Posterior vena cava (tissue), 2 donors: ENCODE results near the gene ABCC4. TPM values are rescaled to one million over a fixed set of nuclear protein-coding genes. Genes with fewer than 3 reads are reported as not detected.

ENCODE experiments used
- DNase-seq: peaks from one replicate; pipeline ENCODE4 v3.0.0-alpha.2; 2020; ENCODE audit warnings: low spot score
- intact Hi-C, 2 donors: fragments of 100-400 bp; cut with DNase I; formaldehyde crosslinking; loops; one replicate each; pipeline versions ENCODE4 v1.14.1 to v1.14.2; 2022 to 2023
- total RNA-seq, 2 donors: library from RNA; stranded (reverse); fragmentation: NEBNext Ultra II Directional; extraction: Animal tissue kit (Norgen Biotek cat#: 25700); gene quantifications; one replicate each; pipeline ENCODE4 v1.2.1, GENCODE V29; 2021
- donor health status: DM: yes; HTN: yes; CAD: no.
- donor health status: DM: yes; HTN: yes; CAD: no.

The ABCC4 gene
- total RNA-seq, 2 donors from 2014 or later: 10.5 to 16.2 TPM

- no peak for DNase-seq
- intact Hi-C loops: no loop called here
Measured at GRCh38 chr13:95239283-95239682, 62.0 kb downstream of the ABCC4 start.

DNA sequence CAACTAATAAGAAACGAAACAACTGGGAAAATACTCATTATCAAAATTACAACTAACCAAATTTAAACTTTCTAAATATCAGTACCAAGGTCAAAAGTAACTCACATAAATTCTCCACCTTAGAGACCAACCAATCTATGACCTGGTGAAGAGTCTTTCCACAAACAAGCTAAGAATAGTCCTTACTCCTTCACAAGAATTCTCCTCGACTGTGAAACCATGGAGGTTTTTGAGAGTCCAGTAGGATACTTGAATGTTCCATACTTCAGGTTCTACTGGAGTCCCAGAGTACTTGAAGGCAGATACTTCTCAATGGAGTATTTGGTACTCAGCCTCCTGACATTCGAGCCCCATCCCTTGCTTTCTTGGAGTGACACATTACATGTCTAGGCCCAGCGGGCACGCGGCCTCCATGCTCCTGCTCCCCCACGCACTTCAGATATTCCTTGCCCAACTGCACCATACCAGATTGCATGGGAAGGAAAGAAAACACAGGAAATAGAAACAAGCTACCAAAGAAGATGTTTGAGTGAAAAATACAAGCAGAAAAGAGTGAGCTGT, 63.9 kb downstream of the ABCC4 start:
- no peak for DNase-seq
- intact Hi-C loops: no loop called here

DNA sequence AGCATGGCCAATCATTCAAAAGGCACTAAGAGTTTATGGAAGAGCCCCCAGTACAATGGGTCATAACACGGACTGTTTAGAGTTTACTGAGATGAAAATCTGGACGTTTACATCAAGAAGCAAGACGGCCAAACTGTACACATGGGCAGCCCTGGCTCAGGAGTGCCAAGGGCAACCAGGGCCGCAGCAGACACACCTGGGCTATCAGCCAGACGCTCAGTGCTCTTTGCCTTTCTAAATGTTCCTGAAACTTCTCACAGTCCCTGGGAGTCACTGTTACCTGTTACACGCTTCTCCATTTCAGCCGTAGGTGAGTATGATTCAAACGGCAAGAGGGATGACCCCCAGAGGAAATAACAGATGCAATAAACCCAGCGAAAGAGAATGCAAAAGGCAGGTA, 64.5 kb downstream of the ABCC4 start:
- DNase-seq: no peak
- intact Hi-C loops: no loop called here

DNA sequence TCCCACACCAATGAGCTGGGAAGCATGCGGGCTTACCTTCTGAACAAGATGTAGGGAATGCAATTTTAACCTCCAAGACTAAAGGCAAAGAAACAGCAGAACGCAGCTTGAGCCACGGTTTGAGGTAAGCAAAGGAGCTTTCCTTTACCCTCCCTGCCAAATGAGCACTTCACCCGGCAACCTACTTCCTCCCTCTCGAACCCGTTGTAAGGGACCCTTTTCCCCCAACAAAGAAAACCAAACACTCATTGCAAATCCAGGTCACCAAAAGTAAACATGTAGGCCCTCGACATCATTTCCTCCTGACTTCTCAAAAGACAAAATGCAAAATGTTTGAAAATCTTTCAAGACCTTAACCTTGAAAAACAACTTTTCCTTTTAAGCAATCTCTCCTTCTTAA, 65.3 kb downstream of the ABCC4 start:
- intact Hi-C loops: no loop called here
- DNase-seq: no peak

DNA sequence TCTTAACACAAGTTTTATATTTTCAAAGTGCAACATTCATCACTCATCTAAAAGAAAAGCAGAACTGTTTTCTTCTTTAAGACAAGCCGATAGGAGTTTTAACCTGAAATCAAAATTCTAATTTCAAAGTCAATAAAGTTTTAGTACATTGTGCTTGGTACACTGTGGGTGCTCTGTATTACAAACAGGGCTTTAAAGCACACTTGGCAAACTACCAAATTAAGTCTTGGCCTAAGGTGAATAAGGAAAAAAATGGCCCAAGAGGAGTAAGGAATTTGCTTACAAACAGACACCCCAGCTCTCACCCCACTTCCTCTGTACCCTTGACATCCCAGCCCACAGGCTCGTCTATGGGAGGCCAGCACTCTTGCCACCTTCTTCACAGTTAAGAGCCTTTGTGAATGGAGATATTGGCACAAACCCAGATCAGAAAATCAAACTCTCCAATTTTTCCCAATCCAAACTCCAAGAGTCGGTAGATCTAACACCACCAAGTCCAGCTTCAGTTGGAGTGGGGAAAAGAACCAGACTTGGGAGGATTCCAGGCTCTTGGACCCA, 66.0 kb downstream of the ABCC4 start:
- no peak for DNase-seq
- intact Hi-C loops: no loop called here

DNA sequence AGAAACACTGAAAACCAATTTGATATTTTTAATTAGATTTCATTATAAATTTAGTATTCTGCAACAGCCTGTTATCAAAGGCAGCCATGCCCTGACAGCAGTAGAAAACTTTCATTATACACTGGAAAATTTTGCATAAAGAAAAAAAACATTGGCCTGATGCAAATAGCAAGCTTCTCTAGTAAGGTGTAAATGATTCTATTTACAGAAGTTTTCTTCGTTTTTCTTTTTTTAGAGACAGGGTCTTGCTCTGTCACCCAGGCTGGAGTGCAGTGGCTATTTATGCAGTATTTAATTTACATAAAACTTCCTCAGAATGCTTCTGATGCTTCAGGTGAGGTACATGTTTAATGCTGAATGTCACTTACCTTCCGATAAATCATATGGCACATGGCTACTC, 67.0 kb downstream of the ABCC4 start:
- DNase-seq: no peak
- intact Hi-C loops: no loop called here

DNA sequence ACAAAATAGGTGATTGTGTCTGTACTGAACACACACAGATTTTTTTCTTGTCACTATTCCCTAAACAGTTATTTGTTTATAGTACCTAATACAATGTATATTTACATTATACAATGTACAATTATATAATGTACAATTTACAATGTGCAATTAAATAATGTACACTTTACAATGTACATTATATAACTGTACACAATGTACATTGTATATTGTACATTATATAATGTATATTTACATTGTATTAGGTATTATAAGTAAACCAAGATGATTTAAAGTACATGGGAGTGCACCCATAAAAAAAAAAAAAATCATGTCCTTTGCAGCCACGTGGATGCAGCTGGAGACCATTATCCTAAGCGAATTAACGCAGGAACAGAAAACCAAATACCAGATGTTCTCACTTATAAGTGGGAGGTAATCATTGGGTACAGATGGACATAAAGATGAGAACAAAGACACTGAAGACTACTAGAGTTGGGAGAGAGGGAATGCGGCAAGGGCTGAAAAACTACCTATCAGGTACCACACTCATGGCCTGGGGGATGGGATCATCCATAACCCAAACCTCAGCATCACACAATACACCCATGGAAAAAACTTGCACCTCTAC, 68.1 kb downstream of the ABCC4 start:
- DNase-seq: no peak
- intact Hi-C loops: no loop called here

- no peak for DNase-seq
- intact Hi-C loops: no loop called here
Measured at GRCh38 chr13:95231393-95231792, 69.9 kb downstream of the ABCC4 start.

DNA sequence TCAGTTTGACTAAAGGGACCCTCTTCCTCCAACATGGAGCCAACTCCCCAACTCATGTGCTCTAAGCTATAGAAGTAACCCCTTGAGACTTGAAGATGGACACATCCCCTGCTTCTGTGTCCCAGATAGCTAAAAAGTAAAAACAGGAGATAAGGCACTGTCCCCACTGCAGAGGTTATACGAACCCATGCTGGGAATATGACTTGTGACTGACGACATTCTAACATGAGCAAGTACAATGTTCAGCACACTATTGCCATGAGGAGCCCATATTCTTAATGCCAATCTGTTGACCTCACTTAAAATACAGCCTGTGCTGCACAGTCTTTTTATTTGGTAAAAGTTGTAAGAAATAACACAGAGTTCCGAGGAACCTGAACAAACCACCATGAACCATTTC, 71.4 kb downstream of the ABCC4 start:
- intact Hi-C loops: no loop called here

DNA sequence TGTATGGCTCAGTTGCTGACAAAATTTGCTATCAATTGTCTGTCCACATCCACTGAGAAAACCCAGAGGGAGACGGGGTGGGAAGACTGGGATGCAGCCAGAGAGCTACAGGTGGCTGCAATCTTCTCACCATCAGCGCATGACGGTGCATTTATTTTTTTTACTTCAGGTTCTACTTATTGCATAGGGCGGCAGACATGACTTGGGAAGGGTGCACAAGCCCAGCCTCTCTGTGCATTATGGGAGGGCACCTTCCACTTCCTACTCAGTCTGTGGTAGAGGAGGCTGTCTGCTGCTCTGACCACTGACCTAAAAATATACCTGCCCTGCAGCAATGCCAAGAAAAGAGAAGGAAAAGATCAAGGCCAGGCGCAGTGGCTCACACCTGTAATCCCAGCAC, 73.1 kb downstream of the ABCC4 start:
- DNase-seq: no peak
- intact Hi-C loops: no loop called here

More for the DNA sequence above, 71.4 kb downstream of the ABCC4 start:
- DNase-seq: no peak

DNA sequence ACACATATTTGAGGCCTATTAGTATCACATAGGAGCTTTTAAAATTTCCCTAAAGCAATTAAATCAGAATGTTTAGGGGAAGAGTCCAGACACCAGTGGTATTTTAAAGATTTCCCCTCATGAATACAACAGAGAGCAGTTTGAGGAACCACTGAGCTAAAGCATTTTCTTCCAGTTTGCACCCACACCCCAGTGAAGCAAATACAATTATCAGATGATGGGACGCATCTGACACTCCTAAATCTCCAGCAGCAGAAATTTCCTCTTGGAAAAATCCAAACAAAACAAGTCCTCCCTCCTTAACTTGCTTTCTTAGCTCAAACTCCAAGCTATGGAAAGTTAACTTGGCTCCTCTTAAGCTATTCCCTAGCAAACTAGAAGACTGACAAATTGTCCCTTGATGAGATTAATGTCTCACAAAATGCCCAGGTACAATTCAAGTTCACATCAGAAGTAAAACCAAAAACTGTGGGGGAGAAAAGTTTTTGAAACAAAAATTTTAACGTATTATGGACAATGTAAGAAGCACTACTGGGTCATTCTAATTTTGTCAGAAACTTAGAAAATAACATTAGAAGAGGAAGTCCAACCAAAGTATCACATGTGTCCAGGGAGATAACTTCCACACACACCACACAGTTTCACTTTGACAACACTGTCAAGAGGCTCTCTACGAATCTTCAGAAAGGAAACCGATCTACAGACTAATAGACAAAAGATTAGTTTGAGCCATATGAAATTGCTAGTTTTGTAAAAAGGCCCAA, 74.1 kb downstream of the ABCC4 start:
- intact Hi-C loops: no loop called here
- no peak for DNase-seq

DNA sequence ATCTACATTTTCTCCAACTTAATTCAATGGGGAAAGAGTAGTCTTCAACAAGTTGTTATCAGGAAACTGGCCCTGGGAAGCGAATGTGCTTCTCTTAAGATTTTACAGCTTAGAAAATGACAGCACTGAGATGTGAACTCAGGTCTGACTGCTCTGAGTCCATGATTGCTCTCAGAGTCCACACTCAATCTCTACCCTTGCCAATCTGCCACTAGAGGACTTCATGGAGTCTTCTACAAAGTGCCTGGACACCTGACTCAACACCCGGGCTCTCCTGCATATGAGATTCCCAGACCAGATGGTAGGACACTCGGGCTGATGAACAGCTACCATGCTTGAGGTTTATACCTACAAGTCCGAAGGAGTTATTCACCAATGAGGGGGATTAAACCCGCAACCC, 74.8 kb downstream of the ABCC4 start:
- no peak for DNase-seq
- intact Hi-C loops: no loop called here

- intact Hi-C loops: no loop called here
- no peak for DNase-seq
Measured at GRCh38 chr13:95226050-95226449, 75.2 kb downstream of the ABCC4 start.

DNA sequence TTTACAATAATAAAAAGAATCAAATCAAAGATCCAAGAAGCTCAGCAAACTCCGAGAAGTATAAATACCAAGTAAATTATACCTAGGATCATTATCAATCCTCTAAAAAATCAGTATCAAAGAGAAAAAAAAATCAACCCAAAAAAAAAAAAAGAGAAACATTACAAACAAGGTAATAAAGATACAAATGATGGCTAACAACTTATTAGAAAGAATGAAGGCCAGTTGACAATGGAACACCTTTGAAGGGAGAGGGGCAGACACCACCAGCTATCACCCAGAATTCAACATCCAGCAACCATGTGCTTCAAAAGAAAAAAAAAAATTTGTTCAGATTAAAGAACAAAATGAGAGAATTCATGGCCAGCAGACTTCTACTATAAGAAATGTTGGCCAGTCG, 77.2 kb downstream of the ABCC4 start:
- DNase-seq: no peak
- intact Hi-C loops: no loop called here

DNA sequence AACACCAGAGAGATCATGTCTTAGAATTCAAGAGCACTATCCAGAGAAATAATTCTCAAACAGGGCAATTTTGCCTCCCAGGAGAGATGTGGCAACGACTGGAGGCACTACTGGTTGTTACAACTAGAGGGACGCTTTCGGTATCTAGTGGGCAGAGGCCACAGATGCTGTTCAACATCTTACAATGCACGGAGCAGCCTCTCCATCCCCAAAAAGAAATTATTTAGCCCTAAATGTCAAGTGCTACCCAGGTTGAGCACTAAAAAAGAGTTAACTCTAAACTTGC, 78.6 kb downstream of the ABCC4 start:
- no peak for DNase-seq
- intact Hi-C loops: no loop called here

DNA sequence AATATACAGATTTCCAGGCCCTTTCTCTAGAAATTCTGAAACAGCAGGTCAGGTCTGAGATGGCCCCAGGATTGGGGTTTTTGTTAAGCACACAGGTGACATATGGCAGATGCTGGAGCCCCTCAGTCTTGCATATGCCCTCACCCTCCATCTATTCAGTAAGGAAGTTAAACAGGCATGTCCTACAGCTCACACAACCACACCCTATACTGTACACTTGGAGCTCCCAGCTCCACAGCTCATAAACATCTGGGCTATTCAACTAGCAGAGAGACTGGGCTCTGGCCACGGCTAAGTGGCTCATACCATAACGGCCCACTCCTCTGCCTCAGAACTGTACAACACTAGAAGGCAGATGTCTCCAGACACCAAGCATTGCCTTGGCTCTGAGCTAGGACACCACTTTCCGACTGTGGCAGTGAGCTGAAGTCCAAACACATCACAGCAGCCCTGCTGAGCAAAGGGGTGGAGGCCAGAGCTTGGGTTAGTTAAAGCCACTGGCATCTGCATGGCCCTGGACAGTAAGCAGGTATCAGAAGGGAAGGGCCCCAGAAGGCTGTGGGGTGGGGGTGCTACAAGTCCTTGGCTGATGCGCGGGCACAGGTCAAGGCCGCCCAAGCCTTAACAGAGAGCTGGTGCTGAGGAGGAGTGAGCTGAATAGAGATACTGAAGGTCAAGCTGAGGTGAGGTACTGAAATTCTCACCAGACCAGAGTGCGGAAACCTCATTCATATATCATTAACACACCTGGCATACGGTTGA, 79.1 kb downstream of the ABCC4 start:
- no peak for DNase-seq
- intact Hi-C loops: no loop called here

DNA sequence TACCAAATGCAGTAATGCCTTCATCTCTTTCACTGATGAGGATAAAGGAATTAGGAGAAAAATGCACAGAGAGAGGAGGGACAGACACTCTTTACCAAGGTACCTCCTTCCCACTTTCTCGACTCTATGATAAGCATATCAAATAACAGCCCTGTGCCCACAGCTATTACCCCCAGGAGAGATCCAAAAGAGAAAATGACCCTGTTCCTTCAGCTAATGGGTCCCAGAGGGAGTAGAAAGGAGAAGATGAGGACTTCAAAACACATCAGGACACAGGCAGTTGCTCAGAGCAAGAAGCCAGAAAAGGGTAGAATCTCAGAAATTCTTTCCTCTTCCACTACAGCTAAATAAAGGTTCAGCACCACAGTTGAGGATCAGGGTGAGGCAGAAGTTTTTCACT, 80.6 kb downstream of the ABCC4 start:
- intact Hi-C loops: no loop called here
- no peak for DNase-seq

- DNase-seq: no peak
- intact Hi-C loops: no loop called here
Measured at GRCh38 chr13:95217920-95218830, 83.1 kb downstream of the ABCC4 start.

DNA sequence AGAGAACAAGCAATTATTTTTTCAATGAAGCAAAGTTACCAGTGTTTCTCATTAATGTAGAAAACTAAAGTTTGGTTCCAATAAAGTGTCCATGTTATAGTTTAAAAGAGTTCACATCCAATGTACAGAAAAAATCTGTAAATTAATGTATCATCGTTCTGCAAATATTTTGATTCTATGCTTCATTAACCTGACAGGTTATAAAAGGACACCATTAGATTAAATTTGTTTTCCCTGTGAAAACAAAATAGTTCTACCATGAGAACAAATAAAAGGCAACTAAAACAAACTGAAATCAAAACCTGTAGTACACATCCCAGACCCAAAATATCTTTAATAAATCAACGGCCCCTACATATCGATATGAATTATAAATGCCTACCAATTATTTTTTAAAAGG, 85.1 kb downstream of the ABCC4 start:
- intact Hi-C loops: no loop called here
- no peak for DNase-seq
